ENCODE measurements around the gene CELF5.
A peak's percentile ranks its signal among the peaks of the same experiment; 100 is the strongest.

The CELF5 gene

GRCh38 chr19:3224346-3225168 is at the start of gene CELF5:
CELF5 (plus strand) TSS chr19:3224661; CDS start chr19:3224740, 79 bp downstream.
- peak in 1 of 2 donors; percentile 38 for DNase-seq (ENCODE audit: low read depth in 2 of 2, low spot score in 1 of 2)

DNA sequence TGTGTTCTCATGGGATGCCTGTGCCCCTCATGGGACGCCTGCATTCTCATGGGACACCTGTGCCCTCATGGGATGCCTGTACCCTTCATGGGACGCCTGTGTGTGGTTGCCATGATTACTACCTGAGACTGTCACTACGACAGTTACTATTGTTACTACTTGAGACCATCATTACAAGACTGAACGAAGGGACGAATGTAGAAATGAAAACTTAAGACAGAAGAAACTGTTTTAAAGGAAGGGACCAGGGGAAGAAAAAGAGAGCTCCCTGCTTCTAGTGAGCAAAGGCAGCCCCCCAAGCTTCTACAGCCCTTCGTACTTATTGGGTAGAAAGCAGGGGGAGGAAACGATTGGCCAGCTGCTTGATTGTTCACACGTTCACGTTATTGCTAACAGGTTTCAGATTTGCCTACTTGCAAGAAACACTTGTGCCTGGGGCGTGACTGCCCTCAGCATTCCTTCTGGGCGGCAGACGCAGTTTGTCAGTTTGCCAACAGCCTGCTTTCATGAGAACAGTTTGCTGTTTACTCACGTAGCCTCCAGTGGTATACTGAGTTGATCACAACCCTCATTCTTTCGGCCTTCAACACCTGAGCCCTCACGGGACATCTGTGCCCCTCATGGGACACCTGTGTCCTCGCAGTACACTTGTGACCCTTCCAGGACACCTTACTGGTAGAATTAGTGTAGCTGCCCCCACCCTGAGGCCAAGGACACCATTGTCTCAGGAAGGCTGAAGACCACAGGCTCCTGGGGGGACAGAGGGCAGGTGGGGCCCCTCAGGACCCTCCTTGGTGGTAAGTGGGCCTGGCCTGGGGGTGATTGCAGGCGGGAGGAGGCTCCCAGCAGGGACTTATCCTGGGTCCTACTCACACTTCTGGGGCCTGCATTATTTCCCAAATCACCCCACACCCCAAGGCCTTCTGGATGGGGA is 48.4 kb upstream of the CELF5 start:
- no peak for DNase-seq (ENCODE audit: low read depth in 2 of 2, low spot score in 1 of 2)

DNA sequence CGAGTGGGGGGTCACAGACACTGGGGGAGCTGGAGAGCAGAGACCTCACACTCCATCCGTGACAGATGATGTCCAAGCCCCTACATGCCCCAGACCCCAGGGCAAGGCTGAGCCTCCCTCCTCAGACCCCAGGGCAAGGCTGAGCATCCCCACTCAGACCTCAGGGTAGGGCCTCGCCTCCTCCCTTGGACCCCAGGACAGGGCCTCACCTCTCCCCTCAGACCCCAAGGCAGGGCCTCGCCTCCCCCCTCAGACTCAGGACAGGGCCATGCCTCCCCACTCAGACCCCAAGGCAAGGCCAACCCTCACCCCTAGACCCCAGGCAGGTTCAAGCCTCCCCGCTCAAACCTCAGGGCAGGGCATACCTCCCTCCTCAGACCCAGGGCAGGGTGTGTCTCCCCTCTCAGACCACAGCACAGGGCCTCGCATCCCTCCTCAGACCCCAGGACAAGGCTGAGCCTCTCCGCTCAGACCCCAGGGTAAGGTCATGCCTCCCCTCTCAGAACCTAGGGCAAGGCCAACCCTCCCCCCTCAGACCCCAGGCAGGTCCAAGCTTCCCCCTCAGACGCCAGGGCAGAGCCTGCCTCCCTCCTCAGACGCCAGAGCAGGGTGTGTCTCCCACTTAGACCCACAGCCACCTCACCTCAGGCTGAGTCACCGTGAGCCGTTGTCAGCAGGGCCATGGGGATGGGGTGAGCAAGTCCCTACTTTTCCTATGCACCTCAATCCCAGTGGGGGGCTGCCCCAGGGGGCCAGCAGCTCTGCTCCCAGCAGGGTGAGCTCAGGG is 47.6 kb upstream of the CELF5 start:
- DNase-seq (ENCODE audit: low read depth in 2 of 2, low spot score in 1 of 2), result peak; percentile 48 to 56

DNA sequence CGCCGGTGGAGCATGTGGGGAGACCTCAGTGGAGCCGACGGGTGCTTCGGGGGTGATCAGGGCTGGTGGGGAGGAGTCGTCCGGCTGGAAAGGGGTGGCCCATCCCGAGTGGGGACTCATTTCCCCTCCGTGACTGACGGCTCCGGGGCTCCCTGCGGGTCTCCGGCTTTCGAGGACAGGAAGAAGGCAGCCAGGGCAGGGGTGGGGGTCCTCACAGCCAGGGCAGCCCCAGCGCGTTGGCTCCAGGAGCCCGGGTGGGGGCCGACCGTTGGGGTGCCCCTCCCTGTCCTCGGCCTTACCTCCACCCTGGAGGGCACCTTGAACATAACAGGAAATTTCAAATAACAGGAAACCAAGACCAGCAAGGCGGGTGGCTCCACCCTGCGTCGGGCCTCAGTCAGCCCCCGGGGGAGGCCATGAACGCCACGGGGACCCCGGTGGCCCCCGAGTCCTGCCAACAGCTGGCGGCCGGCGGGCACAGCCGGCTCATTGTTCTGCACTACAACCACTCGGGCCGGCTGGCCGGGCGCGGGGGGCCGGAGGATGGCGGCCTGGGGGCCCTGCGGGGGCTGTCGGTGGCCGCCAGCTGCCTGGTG is 46.0 kb upstream of the CELF5 start, which contains the start of gene S1PR4:
S1PR4 (plus strand) TSS at position 393 of the 596 bp plus-strand sequence; CDS start at position 417, 24 bp downstream.
- peak in 1 of 2 donors; percentile 47 for DNase-seq (ENCODE audit: low read depth in 2 of 2, low spot score in 1 of 2)

DNA sequence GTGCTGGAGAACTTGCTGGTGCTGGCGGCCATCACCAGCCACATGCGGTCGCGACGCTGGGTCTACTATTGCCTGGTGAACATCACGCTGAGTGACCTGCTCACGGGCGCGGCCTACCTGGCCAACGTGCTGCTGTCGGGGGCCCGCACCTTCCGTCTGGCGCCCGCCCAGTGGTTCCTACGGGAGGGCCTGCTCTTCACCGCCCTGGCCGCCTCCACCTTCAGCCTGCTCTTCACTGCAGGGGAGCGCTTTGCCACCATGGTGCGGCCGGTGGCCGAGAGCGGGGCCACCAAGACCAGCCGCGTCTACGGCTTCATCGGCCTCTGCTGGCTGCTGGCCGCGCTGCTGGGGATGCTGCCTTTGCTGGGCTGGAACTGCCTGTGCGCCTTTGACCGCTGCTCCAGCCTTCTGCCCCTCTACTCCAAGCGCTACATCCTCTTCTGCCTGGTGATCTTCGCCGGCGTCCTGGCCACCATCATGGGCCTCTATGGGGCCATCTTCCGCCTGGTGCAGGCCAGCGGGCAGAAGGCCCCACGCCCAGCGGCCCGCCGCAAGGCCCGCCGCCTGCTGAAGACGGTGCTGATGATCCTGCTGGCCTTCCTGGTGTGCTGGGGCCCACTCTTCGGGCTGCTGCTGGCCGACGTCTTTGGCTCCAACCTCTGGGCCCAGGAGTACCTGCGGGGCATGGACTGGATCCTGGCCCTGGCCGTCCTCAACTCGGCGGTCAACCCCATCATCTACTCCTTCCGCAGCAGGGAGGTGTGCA is 45.3 kb upstream of the CELF5 start:
- no peak for DNase-seq (ENCODE audit: low read depth in 2 of 2, low spot score in 1 of 2)

DNA sequence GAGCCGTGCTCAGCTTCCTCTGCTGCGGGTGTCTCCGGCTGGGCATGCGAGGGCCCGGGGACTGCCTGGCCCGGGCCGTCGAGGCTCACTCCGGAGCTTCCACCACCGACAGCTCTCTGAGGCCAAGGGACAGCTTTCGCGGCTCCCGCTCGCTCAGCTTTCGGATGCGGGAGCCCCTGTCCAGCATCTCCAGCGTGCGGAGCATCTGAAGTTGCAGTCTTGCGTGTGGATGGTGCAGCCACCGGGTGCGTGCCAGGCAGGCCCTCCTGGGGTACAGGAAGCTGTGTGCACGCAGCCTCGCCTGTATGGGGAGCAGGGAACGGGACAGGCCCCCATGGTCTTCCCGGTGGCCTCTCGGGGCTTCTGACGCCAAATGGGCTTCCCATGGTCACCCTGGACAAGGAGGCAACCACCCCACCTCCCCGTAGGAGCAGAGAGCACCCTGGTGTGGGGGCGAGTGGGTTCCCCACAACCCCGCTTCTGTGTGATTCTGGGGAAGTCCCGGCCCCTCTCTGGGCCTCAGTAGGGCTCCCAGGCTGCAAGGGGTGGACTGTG is 44.6 kb upstream of the CELF5 start:
- no peak for DNase-seq (ENCODE audit: low read depth in 2 of 2, low spot score in 1 of 2)

- no peak for DNase-seq (ENCODE audit: low read depth in 2 of 2, low spot score in 1 of 2)
Observed at GRCh38 chr19:3183721-3184641, 40.5 kb upstream of the CELF5 start.

DNA sequence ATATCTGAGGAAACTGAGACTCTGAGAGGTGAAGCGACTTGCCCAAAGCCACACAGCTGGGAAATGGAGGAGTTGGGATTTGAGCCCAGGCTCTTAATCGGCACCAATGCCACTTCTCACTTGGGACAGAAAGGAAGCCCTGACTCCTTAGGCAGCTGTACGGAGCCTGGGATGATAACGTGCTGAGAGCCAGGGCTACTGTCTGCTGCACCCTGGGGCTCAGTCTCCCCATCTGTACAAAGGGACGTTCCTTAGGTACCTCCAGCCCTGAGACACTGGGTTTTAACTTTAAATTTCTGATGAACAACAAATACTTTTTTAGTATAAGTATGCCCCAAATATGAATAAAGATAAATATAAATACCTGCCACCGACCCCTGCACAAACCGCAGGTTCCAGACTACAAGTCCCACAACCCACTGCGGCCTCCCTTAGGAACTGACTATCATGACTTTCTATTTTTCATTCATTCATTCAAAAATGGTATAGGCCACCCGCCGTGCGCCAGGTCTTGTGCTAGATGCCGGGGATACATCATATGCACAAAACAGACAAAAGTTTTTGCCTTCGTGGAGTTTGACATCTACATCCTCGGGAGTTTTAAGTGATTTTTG is 39.5 kb upstream of the CELF5 start:
- peak in 1 of 2 donors; percentile 29 for DNase-seq (ENCODE audit: low read depth in 2 of 2, low spot score in 1 of 2)

DNA sequence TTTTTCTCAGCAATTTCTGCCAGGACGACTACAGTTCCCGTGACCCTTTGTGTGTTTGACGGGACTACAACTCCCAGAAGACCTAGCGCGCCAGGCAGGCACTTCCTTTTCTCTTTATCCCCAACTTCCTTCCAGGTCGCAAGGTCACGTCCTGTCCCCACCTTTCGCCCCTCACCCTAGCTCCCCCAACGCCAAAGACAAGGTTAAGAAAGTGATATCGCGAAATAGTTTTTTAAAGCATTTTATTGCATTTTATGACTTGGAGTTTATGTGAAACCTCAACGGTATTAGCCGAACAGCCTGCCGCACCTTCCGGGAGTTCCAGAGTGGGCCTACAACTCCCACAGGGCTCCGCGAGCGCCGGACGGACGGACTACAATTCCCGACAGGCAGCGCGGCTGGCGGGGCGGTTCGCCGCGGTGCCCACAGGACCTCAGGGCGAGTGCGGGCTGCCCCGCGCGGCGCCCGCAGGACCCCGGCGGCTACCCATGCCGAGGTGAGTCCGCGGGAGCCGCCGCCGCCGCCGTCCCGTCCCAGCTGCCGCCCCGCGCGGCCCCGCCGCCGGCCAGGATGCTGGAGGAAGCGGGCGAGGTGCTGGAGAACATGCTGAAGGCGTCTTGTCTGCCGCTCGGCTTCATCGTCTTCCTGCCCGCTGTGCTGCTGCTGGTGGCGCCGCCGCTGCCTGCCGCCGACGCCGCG is 38.9 kb upstream of the CELF5 start, which contains the start of gene NCLN:
NCLN (plus strand) TSS at position 470 of the 699 bp plus-strand sequence; CDS start at position 571, 101 bp downstream.
- DNase-seq (ENCODE audit: low read depth in 2 of 2, low spot score in 1 of 2), result peak; percentile 77 to 86

- DNase-seq (ENCODE audit: low read depth in 2 of 2, low spot score in 1 of 2), result no peak
Observed at GRCh38 chr19:3186160-3186688, 38.2 kb upstream of the CELF5 start.

DNA sequence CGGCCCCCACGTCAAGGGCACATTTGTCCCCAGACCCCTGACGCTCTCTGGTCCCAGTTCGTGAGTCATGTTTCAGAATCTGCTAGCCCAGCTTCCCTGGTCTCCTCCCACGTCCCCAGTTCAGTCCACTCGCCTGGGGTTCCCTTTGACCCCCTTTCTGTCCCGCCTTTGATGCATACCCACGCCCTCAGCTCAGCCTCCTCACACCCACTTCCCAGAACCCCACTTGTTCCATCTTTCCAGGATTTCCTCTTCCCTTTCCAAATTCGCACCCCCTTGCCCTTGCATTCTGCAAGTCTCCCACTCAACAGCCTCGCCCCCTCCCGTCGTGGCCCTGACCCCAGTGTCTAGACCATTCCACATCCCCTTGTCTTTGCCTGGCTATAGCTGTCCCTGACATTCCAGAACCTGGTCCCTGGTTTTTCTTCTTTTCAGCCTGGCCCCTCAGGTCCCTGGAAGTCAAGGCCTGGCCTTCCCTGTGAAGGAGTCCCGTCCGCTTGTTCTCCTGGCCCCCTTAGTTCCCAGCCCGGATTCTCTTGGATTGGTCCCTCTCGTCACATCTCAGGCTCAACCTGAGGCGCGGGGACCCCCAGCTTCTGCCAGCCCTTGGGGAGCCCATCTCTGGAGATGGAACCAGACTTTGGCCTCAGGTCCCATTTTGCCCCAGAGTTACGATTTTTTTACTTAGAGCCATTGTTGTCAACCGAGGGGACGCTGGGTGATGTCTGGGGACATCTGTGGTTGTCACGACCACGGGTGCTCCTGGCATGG is 37.4 kb upstream of the CELF5 start:
- no peak for DNase-seq (ENCODE audit: low read depth in 2 of 2, low spot score in 1 of 2)

DNA sequence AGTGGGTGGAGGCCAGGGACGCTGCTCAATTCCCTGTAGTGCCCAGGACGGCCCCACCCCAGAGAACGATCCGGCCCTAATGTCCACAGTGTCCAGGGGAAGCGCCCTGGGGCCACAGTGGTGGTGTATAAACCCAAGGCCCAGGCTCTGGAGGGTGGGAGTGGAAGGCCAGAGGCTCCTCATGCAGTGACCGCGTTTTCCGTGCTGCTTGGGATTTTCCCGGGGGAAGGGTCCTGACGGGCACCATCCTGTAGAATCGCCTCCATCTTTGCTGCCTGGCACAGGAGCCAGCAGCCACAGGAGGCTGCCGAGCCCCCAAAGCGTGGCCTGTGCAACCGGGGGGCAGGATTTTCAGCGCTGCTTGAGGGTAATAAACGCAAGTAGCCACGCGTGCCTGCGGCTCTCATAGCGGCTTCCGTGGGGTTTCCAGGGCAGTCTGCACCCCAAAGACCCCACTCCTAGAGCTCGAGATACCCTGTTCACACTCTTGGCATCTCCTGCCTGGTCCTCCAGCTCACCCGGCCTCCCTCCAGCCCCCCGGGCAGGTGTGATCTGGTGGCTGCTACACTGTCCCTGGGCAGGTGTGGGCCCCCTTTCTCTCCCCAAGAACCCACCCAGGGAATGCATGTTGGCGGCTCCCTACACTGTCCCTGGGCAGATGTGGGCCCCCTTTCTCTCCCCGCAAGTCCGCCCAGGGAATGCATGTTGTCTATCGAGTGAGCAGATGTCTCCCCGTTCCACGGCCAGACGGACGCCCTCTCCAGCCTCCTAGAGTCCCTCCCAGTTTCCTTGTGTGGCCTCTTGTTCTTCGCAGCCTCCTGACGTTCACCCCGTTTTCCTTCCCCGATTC is 36.6 kb upstream of the CELF5 start:
- DNase-seq (ENCODE audit: low read depth in 2 of 2, low spot score in 1 of 2), result no peak

DNA sequence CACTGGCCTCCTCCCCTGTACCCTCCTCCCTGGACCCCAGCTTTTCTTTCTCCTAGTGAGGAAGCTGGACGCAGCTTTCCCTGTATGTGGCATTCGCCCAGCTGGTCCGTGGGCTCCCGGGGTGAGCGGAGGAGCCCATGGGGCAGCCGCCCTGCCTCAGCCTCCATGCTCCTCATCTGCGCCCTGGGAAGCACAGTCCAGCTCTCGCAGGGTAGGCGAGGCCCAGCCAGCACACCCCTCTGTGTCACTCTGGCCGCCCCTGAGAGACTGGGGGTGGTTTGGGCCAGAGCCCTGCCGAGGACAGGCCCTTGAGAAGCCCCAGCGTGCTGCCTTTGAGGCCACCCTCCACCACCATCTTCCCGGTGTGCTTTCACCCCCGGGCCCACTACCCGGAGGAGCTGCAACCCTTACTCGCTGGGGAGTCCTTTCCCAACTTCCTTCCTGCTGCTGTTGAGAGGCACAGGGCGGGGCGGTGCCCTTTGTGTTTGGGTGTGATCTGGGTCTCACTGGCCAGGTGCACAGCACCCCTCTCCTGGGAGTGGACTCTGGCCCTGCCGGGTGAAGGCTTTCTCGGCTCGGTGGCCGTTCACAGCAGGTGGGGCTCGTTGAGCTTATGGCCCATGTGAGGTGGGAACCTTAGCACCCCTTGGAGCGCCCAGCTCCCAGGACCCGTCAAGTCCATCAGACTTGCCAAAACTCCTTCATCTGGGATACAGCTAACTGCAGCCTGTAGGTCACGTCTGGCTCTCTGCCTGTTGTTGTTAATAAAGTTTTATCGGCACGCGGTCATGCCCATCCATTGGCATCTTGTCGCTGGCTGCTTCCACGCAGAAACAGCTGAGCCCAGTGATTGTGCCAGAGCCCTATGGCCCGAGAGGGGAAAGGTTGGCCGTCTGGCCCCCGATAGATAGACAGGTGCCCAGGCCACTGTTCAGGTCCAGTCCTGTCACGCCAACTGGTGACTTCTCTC is 35.5 kb upstream of the CELF5 start:
- DNase-seq (ENCODE audit: low read depth in 2 of 2, low spot score in 1 of 2), result no peak
